Measurements from ENCODE around the gene ADAM30.

- TF ChIP-seq, protein P1, sequence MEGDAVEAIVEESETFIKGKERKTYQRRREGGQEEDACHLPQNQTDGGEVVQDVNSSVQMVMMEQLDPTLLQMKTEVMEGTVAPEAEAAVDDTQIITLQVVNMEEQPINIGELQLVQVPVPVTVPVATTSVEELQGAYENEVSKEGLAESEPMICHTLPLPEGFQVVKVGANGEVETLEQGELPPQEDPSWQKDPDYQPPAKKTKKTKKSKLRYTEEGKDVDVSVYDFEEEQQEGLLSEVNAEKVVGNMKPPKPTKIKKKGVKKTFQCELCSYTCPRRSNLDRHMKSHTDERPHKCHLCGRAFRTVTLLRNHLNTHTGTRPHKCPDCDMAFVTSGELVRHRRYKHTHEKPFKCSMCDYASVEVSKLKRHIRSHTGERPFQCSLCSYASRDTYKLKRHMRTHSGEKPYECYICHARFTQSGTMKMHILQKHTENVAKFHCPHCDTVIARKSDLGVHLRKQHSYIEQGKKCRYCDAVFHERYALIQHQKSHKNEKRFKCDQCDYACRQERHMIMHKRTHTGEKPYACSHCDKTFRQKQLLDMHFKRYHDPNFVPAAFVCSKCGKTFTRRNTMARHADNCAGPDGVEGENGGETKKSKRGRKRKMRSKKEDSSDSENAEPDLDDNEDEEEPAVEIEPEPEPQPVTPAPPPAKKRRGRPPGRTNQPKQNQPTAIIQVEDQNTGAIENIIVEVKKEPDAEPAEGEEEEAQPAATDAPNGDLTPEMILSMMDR (IDR thresholded peaks at IDR 0.05; ENCODE audit: low read depth, low read length), result no peak
- TF ChIP-seq EZH2phosphoT487 (IDR thresholded peaks at IDR 0.05; ENCODE audit: low read depth), result no peak
Measured at GRCh38 chr1:119933397-119933796, 37.1 kb upstream of the ADAM30 start.
